ENCODE data around the gene CAMTA1.

GRCh38 chr1:7535016-7535415, 749.8 kb downstream of the CAMTA1 start:
- no peak for TF ChIP-seq CTCF (conservative IDR thresholded peaks at IDR 0.05; ENCODE audit: low read depth, low read length)
- no peak for TF ChIP-seq EZH2 (IDR thresholded peaks at IDR 0.05; ENCODE audit: borderline replicate concordance, low read depth, low read length, poor library complexity, severe bottlenecking)

All from A673 (cell line).